HEK293T (cell line): ENCODE results near the gene HSD17B4.
"Not testable (repeated sequence)": the region's sequence is repeated elsewhere in the genome, so short reads cannot be mapped to it uniquely, and the experiment has no call there.

Experiments used
- BHLHE40 ChIP-seq: fragments of 450-650 bp; IDR thresholded peaks from 2 replicates; pipeline ENCODE4 v1.6.1; 2016; ENCODE audit warnings: mild to moderate bottlenecking, moderate library complexity, borderline replicate concordance
- ELF4 ChIP-seq: fragments of 450-650 bp; IDR thresholded peaks from 2 replicates; pipeline ENCODE4 v1.6.1; 2017; ENCODE audit warnings: antibody characterized with exemption
- FOXA1 ChIP-seq: fragments of 450-650 bp; IDR thresholded peaks from 2 replicates; pipeline ENCODE4 v1.6.1; 2016; ENCODE audit warnings: mild to moderate bottlenecking
- FOXK2 ChIP-seq: fragments of 450-650 bp; IDR thresholded peaks from 2 replicates; pipeline ENCODE4 v1.6.1; 2016; ENCODE audit warnings: mild to moderate bottlenecking
- FOXM1 ChIP-seq: fragments of 450-650 bp; IDR thresholded peaks from 2 replicates; pipeline ENCODE4 v1.6.1; 2017; ENCODE audit warnings: mild to moderate bottlenecking, borderline replicate concordance
- HDGF ChIP-seq: fragments of 450-650 bp; IDR thresholded peaks from 2 replicates; pipeline ENCODE4 v1.6.1; 2017; ENCODE audit warnings: antibody characterized with exemption, borderline replicate concordance
- L3MBTL2 ChIP-seq: fragments of 450-650 bp; conservative IDR thresholded peaks from 2 replicates; pipeline ENCODE4 v1.6.1; 2016; ENCODE audit warnings: mild to moderate bottlenecking
- LEF1 ChIP-seq: fragments of 450-650 bp; IDR thresholded peaks from 2 replicates; pipeline ENCODE4 v1.6.1; 2017; ENCODE audit warnings: mild to moderate bottlenecking, borderline replicate concordance
- NFRKB ChIP-seq: fragments of 450-650 bp; IDR thresholded peaks from 2 replicates; pipeline ENCODE4 v1.6.1; 2016; ENCODE audit warnings: mild to moderate bottlenecking, moderate library complexity
- PKNOX1 ChIP-seq: fragments of 450-650 bp; IDR thresholded peaks from 2 replicates; pipeline ENCODE4 v1.6.1; 2016
- SP1 ChIP-seq: fragments of 450-650 bp; IDR thresholded peaks from 2 replicates; pipeline ENCODE4 v1.6.1; 2017
- SUZ12 ChIP-seq: fragments of 450-650 bp; IDR thresholded peaks from 2 replicates; pipeline ENCODE4 v1.6.1; 2016; ENCODE audit warnings: mild to moderate bottlenecking
- TARDBP ChIP-seq: fragments of 450-650 bp; IDR thresholded peaks from 2 replicates; pipeline ENCODE4 v1.6.1; 2016

DNA sequence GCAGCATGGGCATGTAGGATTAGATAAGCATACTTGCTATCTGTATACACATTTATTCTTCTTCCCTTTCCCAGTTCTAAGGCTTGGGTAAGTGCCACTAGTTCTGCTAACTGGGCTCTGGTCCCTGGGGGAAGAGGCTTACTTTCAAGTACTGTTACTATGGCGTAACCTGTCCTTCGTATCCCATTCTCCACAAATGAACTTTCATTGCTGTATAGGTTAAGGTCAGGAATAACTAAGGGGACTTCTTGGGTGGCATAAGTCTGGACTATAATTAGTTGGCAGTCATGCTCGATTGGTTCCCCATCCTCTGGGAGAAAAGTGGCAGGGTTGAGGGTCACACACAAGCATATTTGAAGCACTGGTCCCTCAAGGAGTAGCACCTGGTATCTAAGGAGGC lies 23.7 kb upstream of the HSD17B4 start:
- not testable (repeated sequence) for TF ChIP-seq SUZ12, PKNOX1, BHLHE40, FOXM1, LEF1, SP1, FOXA1, ELF4, FOXK2, NFRKB, TARDBP, L3MBTL2, HDGF
